Measurements from ENCODE around the gene ARHGAP15. TPM values are rescaled to one million over a fixed set of nuclear protein-coding genes. Genes with fewer than 3 reads are reported as not detected.

ARHGAP15 gene
- total RNA-seq, 1 experiment from 2014 or later = not detected

DNA sequence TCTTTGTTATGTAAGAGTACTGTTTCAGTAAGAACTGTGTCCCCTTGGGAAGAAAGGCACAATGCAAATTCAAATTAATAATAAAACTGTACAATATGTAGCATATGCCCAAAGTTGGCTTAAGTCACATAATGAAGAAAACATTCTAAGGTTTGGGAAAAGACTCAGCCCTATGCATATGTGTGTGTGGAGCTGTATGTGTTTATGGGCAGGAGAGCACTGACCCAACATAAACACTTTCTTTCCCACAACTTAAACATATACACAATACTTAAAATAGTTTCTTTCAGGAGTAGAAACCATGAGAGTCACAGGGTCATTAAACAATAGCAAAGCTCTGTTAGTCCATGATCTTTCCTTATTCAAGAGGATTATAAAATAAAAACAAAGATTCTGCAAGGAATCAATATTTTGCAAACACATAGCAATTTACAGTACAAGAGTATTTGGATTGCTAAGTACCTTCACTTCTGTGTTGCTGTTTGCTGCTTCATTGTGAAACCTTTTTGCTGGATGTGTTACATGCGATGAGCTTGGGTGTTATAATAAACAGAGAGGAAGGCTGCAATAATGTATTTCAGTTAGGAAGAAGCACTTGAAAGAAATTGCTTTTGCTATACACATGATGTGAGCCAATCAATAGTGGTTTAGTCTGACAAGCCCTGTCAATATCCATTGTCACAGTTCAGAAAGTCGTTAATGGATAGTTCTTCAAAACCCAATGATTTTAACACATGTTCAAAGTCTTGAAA lies 347.3 kb downstream of the ARHGAP15 start:
- Histone ChIP-seq H3K4me2 (no peak overlapping the region), H3K4me1 (replicated peaks; ENCODE audit: insufficient read depth) (peaks cover 8% of the 10 kb centered on the region), H4K20me1 (ENCODE audit: insufficient read depth) (no peaks in the 10 kb centered on the region), H3K27ac (no peak overlapping the region), H3K36me3 (ENCODE audit: low read depth) (no peaks in the 10 kb centered on the region), H3K4me3 (no peak overlapping the region), H3K9me2 (ENCODE audit: insufficient read depth) (no peaks in the 10 kb centered on the region), H3F3A (ENCODE audit: insufficient read depth, low read depth) (no peaks in the 10 kb centered on the region), H2AFZ (no peak overlapping the region), H3K79me2 (ENCODE audit: low read depth) (no peaks in the 10 kb centered on the region), H3K9me3 (ENCODE audit: insufficient read depth, low read depth) (peaks cover 5% of the 10 kb centered on the region; the same call in 1 of the 2 replicates), H3K27me3 (ENCODE audit: insufficient read depth, low read depth) (no peaks in the 10 kb centered on the region)
- ChIA-PET POLR2A (ENCODE audit: unreplicated experiment) (no interaction called here), CTCF (no interaction called here)
- DNase-seq = no peak
- TF ChIP-seq, protein P1, sequence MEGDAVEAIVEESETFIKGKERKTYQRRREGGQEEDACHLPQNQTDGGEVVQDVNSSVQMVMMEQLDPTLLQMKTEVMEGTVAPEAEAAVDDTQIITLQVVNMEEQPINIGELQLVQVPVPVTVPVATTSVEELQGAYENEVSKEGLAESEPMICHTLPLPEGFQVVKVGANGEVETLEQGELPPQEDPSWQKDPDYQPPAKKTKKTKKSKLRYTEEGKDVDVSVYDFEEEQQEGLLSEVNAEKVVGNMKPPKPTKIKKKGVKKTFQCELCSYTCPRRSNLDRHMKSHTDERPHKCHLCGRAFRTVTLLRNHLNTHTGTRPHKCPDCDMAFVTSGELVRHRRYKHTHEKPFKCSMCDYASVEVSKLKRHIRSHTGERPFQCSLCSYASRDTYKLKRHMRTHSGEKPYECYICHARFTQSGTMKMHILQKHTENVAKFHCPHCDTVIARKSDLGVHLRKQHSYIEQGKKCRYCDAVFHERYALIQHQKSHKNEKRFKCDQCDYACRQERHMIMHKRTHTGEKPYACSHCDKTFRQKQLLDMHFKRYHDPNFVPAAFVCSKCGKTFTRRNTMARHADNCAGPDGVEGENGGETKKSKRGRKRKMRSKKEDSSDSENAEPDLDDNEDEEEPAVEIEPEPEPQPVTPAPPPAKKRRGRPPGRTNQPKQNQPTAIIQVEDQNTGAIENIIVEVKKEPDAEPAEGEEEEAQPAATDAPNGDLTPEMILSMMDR (conservative IDR thresholded peaks at IDR 0.05) = no peak
- no peak for TF ChIP-seq EZH2 (IDR thresholded peaks at IDR 0.05; ENCODE audit: low read depth)
- no TSS peak for BruUV-seq (replicated peaks)
- intact Hi-C loops (cut with micrococcal nuclease; ENCODE audit: unreplicated experiment) = no loop called here

DNA sequence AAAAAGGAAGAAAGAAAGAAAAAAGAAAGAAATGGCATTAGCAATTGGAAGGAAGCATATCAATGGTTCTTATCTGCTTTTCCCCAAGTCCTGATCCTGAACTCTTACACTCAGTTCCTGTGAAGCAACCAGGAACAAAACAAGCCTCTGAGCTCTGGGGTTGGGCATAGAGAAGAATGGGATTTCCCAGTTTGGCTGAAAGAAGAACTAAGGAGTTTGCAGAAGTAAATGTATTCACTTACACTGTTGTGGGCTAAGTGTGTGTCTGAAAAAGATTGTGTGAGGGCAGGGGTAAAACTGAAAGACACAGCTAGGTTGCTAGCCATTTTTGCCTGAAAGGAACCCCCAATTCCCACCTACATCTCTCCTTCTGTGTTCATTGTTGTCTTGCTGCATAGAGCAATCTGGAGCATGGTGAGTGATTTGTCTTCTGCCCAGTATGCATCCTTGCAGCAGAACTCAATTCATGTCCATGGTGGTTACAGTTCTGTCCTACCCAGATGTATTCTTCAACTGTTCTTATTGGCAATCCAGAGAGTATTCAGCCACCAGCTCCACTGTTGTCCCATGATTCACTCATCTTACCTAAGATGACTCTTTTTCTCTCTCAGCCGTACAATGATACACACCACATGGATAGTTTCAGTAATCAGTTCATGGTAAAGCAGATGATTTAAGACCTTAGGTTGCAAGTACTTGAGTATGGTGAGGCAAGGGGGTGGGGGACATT lies 348.7 kb downstream of the ARHGAP15 start:
- no peak for DNase-seq
- Histone ChIP-seq H3K36me3 (ENCODE audit: low read depth) (no peaks in the 10 kb centered on the region), H3K9me2 (ENCODE audit: insufficient read depth) (no peaks in the 10 kb centered on the region), H3F3A (ENCODE audit: insufficient read depth, low read depth) (no peaks in the 10 kb centered on the region), H4K20me1 (ENCODE audit: insufficient read depth) (no peaks in the 10 kb centered on the region), H3K4me1 (replicated peaks; ENCODE audit: insufficient read depth) (peaks cover 8% of the 10 kb centered on the region), H3K27ac (no peak overlapping the region), H3K79me2 (ENCODE audit: low read depth) (no peaks in the 10 kb centered on the region), H3K9me3 (ENCODE audit: insufficient read depth, low read depth) (peaks cover 3% of the 10 kb centered on the region; the same call in 1 of the 2 replicates), H3K4me2 (no peak overlapping the region), H3K4me3 (no peak overlapping the region), H3K27me3 (ENCODE audit: insufficient read depth, low read depth) (no peaks in the 10 kb centered on the region), H2AFZ (no peak overlapping the region)
- intact Hi-C loops (cut with micrococcal nuclease; ENCODE audit: unreplicated experiment) = no loop called here
- CTCF ChIA-PET = no interaction called here
- no TSS peak for BruUV-seq (replicated peaks)
- POLR2A ChIA-PET (ENCODE audit: unreplicated experiment) = no interaction called here
- TF ChIP-seq, protein P1 (conservative IDR thresholded peaks at IDR 0.05) = no peak
- no peak for TF ChIP-seq EZH2 (IDR thresholded peaks at IDR 0.05; ENCODE audit: low read depth)

DNA sequence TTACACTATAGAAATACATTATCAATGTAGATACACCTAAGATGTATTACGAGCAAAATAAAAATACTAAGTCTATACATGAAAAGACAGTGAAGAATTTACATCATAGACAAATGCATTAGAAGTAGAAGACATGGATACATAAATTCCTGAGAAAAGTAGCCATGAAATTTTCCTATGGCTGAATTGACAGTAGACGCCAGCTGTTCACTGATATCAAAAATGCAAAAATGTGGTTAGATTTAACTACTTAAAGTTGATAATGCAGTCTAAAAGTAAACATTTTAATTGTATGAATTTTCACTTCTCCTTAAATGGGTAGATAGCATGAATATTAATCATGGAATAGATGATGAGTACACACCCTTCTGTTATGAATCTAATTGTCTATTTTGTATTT lies 350.9 kb downstream of the ARHGAP15 start:
- intact Hi-C loops (cut with micrococcal nuclease; ENCODE audit: unreplicated experiment) = no loop called here
- BruUV-seq (replicated peaks) = no TSS peak
- ChIA-PET CTCF (no interaction called here), POLR2A (ENCODE audit: unreplicated experiment) (no interaction called here)
- H4K20me1 ChIP-seq (ENCODE audit: insufficient read depth) = no peaks in the 10 kb centered on the region
- H3K4me2 ChIP-seq = no peak overlapping the region
- no peak for TF ChIP-seq EZH2 (IDR thresholded peaks at IDR 0.05; ENCODE audit: low read depth)
- TF ChIP-seq, protein P1 (conservative IDR thresholded peaks at IDR 0.05) = no peak
- no peaks in the 10 kb centered on the region for H3K27me3 ChIP-seq (ENCODE audit: insufficient read depth, low read depth)
- H3K27ac ChIP-seq = no peak overlapping the region
- no peaks in the 10 kb centered on the region for H3K36me3 ChIP-seq (ENCODE audit: low read depth)
- no peak for DNase-seq
- no peak overlapping the region for H2AFZ ChIP-seq
- no peaks in the 10 kb centered on the region for H3K4me1 ChIP-seq (replicated peaks; ENCODE audit: insufficient read depth)
- no peaks in the 10 kb centered on the region for H3K9me2 ChIP-seq (ENCODE audit: insufficient read depth)
- H3K4me3 ChIP-seq = no peak overlapping the region
- H3K9me3 ChIP-seq (ENCODE audit: insufficient read depth, low read depth) = no peaks in the 10 kb centered on the region; the same call in 1 of the 2 replicates
- no peaks in the 10 kb centered on the region for H3F3A ChIP-seq (ENCODE audit: insufficient read depth, low read depth)
- H3K79me2 ChIP-seq (ENCODE audit: low read depth) = no peaks in the 10 kb centered on the region
